Astrocyte (in vitro differentiated cells and primary cell): ENCODE measurements around the gene CACNA1D.

Experiments used
- EZH2 ChIP-seq: IDR thresholded peaks from 2 replicates; pipeline ENCODE4 v1.6.1; 2012; ENCODE audit warnings: mild to moderate bottlenecking, low read length, inconsistent platforms; ENCODE audit not compliant: insufficient read depth
- TF ChIP-seq, protein P1 (sequence below): IDR thresholded peaks from 2 replicates; pipeline ENCODE4 v1.5.1; 2011; ENCODE audit warnings: low read depth, mild to moderate bottlenecking, inconsistent platforms, low read length, moderate library complexity; ENCODE audit not compliant: insufficient read depth

DNA sequence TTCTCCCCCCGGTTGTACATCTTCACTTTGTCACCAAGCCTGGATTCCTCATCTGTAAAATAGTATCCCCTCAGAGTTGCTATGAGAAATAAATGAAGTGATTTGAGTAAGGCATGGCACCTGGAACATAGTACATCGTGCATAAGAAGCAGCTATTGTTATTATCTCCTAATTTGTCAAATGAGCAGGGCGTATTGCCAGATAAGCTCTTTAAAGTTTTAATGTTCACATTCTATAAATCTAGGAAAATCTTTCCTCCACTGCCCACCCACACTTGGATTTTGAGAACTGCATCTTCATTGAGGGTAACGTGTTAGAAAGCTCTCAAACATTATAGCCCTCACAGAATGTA is 32.3 kb downstream of the CACNA1D start:
- TF ChIP-seq, protein P1, sequence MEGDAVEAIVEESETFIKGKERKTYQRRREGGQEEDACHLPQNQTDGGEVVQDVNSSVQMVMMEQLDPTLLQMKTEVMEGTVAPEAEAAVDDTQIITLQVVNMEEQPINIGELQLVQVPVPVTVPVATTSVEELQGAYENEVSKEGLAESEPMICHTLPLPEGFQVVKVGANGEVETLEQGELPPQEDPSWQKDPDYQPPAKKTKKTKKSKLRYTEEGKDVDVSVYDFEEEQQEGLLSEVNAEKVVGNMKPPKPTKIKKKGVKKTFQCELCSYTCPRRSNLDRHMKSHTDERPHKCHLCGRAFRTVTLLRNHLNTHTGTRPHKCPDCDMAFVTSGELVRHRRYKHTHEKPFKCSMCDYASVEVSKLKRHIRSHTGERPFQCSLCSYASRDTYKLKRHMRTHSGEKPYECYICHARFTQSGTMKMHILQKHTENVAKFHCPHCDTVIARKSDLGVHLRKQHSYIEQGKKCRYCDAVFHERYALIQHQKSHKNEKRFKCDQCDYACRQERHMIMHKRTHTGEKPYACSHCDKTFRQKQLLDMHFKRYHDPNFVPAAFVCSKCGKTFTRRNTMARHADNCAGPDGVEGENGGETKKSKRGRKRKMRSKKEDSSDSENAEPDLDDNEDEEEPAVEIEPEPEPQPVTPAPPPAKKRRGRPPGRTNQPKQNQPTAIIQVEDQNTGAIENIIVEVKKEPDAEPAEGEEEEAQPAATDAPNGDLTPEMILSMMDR: no peak
- TF ChIP-seq EZH2: no peak
